Thyroid gland (tissue), 4 donors: ENCODE measurements around the gene PRKCH.

Experiments
- CTCF ChIP-seq, 6 experiments: fragments of 200-600 bp in 3 of 6; fragments of 450-650 bp in 3 of 6; sonication (generic) in 3 of 6; IDR thresholded peaks; one replicate each; pipeline ENCODE4 v1.5.1; 2016 to 2019; ENCODE audit warnings: antibody characterized with exemption in 6 of 6, mild to moderate bottlenecking in 2 of 6, inconsistent platforms in 1 of 6, moderate library complexity in 1 of 6
- POLR2A ChIP-seq, 2 donors: fragments of 450-650 bp; IDR thresholded peaks; one replicate each; pipeline ENCODE4 v1.6.1; 2017; ENCODE audit warnings: antibody characterized with exemption in 2 of 2, mild to moderate bottlenecking in 2 of 2, moderate library complexity in 1 of 2

GRCh38 chr14:61577506-61577931 lies 256.1 kb downstream of the PRKCH start:
- no peak for TF ChIP-seq CTCF (IDR thresholded peaks at IDR 0.05)
- no peak for TF ChIP-seq POLR2A (IDR thresholded peaks at IDR 0.05)
